PC-3 (cell line): ENCODE measurements around the gene CD48. TPM values are rescaled to one million over a fixed set of nuclear protein-coding genes. Genes with fewer than 3 reads are reported as not detected.

ENCODE experiments used
- ATAC-seq: fragments of 200-7000 bp; cut with Tn5 transposase; 2 replicates; pipeline ENCODE4 v1.9.1; 2020; ENCODE audit warnings: mild to moderate bottlenecking, moderate library complexity
- BruUV-seq: library from RNA; stranded (reverse); fragments of 400-500 nt; replicated peaks from 2 replicates; lab custom pipeline; 2021; lab: Mats Ljungman, UMichigan
- CTCF ChIA-PET: fragments of 300-600 bp; sonication (Branson Sonifier 250); formaldehyde crosslinking; loops from one replicate; lab custom pipeline; 2022; ENCODE audit warnings: antibody characterized with exemption; lab: Charles Lee
- POLR2A ChIA-PET: fragments of 300-600 bp; sonication (Branson Sonifier 250); formaldehyde crosslinking; loops from one replicate; lab custom pipeline; 2022; ENCODE audit warnings: antibody characterized with exemption; ENCODE audit not compliant: unreplicated experiment; lab: Charles Lee
- DNase-seq: peaks from one replicate; pipeline ENCODE4 v3.0.0-alpha.2; 2015
- H2AFZ ChIP-seq: fragments of 300-600 bp; sonication (generic); 2 replicates; pipeline ENCODE4 v1.6.0; 2016; ENCODE audit warnings: antibody characterized with exemption, low read length
- H3F3A ChIP-seq: fragments of 300-600 bp; sonication (generic); one replicate; pipeline ENCODE4 v1.6.0; 2017; ENCODE audit warnings: antibody characterized with exemption, low read length, control low read depth, mild to moderate bottlenecking; ENCODE audit not compliant: unreplicated experiment
- H3K27ac ChIP-seq: fragments of 300-600 bp; sonication (generic); 2 replicates; pipeline ENCODE4 v1.5.1; 2016; ENCODE audit warnings: mild to moderate bottlenecking, low read length
- H3K27me3 ChIP-seq: fragments of 300-600 bp; sonication (generic); 2 replicates; pipeline ENCODE4 v1.6.1; 2016; ENCODE audit warnings: low read length, mixed read lengths
- H3K36me3 ChIP-seq: fragments of 300-600 bp; sonication (generic); 2 replicates; pipeline ENCODE4 v1.6.1; 2016; ENCODE audit warnings: low read depth, mixed run types, low read length, mixed read lengths
- H3K4me1 ChIP-seq: fragments of 300-600 bp; sonication (generic); 2 replicates; pipeline ENCODE4 v1.5.1; 2016; ENCODE audit warnings: low read length; ENCODE audit not compliant: insufficient read depth
- H3K4me2 ChIP-seq: fragments of 300-600 bp; sonication (generic); 2 replicates; pipeline ENCODE4 v1.6.0; 2016; ENCODE audit warnings: low read length
- H3K4me3 ChIP-seq: fragments of 300-600 bp; sonication (generic); 2 replicates; pipeline ENCODE4 v1.5.1; 2016; ENCODE audit warnings: mild to moderate bottlenecking, low read length, mixed read lengths
- H3K79me2 ChIP-seq: fragments of 300-600 bp; sonication (generic); 2 replicates; pipeline ENCODE4 v1.6.1; 2017; ENCODE audit warnings: low read length, mixed read lengths
- H3K9ac ChIP-seq: fragments of 300-600 bp; sonication (generic); 2 replicates; pipeline ENCODE4 v1.6.0; 2016; ENCODE audit warnings: mild to moderate bottlenecking, low read length
- H3K9me2 ChIP-seq: fragments of 300-600 bp; sonication (generic); replicated peaks from 2 replicates; pipeline ENCODE4 v1.6.1; 2016; ENCODE audit warnings: mixed run types, low read length, mixed read lengths
- H3K9me3 ChIP-seq: fragments of 300-600 bp; sonication (generic); 2 replicates; pipeline ENCODE4 v1.6.1; 2016; ENCODE audit warnings: low read length, mixed read lengths
- H4K20me1 ChIP-seq: fragments of 300-600 bp; sonication (generic); 2 replicates; pipeline ENCODE4 v1.6.1; 2016; ENCODE audit warnings: low read length, mixed read lengths
- CTCF ChIP-seq: fragments of 300-600 bp; sonication (generic); conservative IDR thresholded peaks from 2 replicates; pipeline ENCODE4 v1.5.1; 2017; ENCODE audit warnings: antibody characterized with exemption, low read depth, mild to moderate bottlenecking, low read length
- EZH2 ChIP-seq: fragments of 300-600 bp; sonication (generic); IDR thresholded peaks from one replicate; pipeline ENCODE4 v1.6.1; 2017; ENCODE audit warnings: antibody characterized with exemption, mild to moderate bottlenecking, low read length; ENCODE audit not compliant: unreplicated experiment
- EZH2phosphoT487 ChIP-seq: fragments of 300-600 bp; sonication (generic); IDR thresholded peaks from 2 replicates; pipeline ENCODE4 v1.6.1; 2018; ENCODE audit warnings: mild to moderate bottlenecking, antibody characterized with exemption, low read length, borderline replicate concordance
- intact Hi-C: fragments of 100-400 bp; cut with micrococcal nuclease; formaldehyde crosslinking; loops from 2 replicates; pipeline ENCODE4 v1.9.0; 2023
- total RNA-seq: library from RNA; depleted of rRNA; stranded (reverse); fragments of >200 nt; gene quantifications from 2 replicates; pipeline ENCODE4 v1.2.3, GENCODE V29; 2014

The CD48 gene
- total RNA-seq, 1 experiment from 2014 or later, result not detected

GRCh38 chr1:160638540-160638857 is 73.1 kb downstream of the CD48 start:
- Histone ChIP-seq H4K20me1 (no peaks in the 10 kb centered on the region), H3K9ac (no peak overlapping the region), H2AFZ (no peak overlapping the region), H3F3A (no peaks in the 10 kb centered on the region), H3K27ac (no peak overlapping the region), H3K4me3 (no peak overlapping the region), H3K27me3 (peaks cover 87% of the 10 kb centered on the region), H3K4me2 (no peak overlapping the region), H3K9me3 (no peaks in the 10 kb centered on the region), H3K4me1 (no peaks in the 10 kb centered on the region), H3K9me2 (no peaks in the 10 kb centered on the region), H3K36me3 (no peaks in the 10 kb centered on the region), H3K79me2 (no peaks in the 10 kb centered on the region)
- BruUV-seq, result no TSS peak
- ChIA-PET CTCF (no interaction called here), POLR2A (no interaction called here)
- intact Hi-C loops, result no loop called here
- TF ChIP-seq EZH2phosphoT487, result no peak
- TF ChIP-seq EZH2, result no peak
- DNase-seq (no peak), ATAC-seq (no peak)

- H3K4me1 ChIP-seq, result no peaks in the 10 kb centered on the region
- intact Hi-C loops, result no loop called here
- peaks cover 87% of the 10 kb centered on the region for H3K27me3 ChIP-seq
- H3K9ac ChIP-seq, result no peak overlapping the region
- no peaks in the 10 kb centered on the region for H3K79me2 ChIP-seq
- ATAC-seq (no peak), DNase-seq (no peak)
- no peaks in the 10 kb centered on the region for H3F3A ChIP-seq
- no peak overlapping the region for H3K4me3 ChIP-seq
- H3K4me2 ChIP-seq, result no peak overlapping the region
- H3K36me3 ChIP-seq, result no peaks in the 10 kb centered on the region
- CTCF ChIA-PET, result no interaction called here
- POLR2A ChIA-PET, result no interaction called here
- no peaks in the 10 kb centered on the region for H3K9me2 ChIP-seq
- no peak overlapping the region for H2AFZ ChIP-seq
- H3K27ac ChIP-seq, result no peak overlapping the region
- no peaks in the 10 kb centered on the region for H3K9me3 ChIP-seq
- H4K20me1 ChIP-seq, result no peaks in the 10 kb centered on the region
- BruUV-seq, result no TSS peak
- no peak for TF ChIP-seq EZH2
- TF ChIP-seq EZH2phosphoT487, result no peak
- no peak for TF ChIP-seq CTCF
These were observed 73.6 kb downstream of the CD48 start for GRCh38 chr1:160637821-160638539.

GRCh38 chr1:160637065-160637464 is 74.6 kb downstream of the CD48 start:
- POLR2A ChIA-PET, result no interaction called here
- BruUV-seq, result no TSS peak
- H3K4me1 ChIP-seq, result no peaks in the 10 kb centered on the region
- ATAC-seq, result no peak
- no peak overlapping the region for H3K9ac ChIP-seq
- no peak overlapping the region for H3K4me2 ChIP-seq
- no peak for TF ChIP-seq CTCF
- TF ChIP-seq EZH2, result no peak
- no peak for TF ChIP-seq EZH2phosphoT487
- no peaks in the 10 kb centered on the region for H3F3A ChIP-seq
- H3K36me3 ChIP-seq, result no peaks in the 10 kb centered on the region
- no peak overlapping the region for H3K27ac ChIP-seq
- intact Hi-C loops, result no loop called here
- H2AFZ ChIP-seq, result no peak overlapping the region
- CTCF ChIA-PET, result no interaction called here
- H3K9me2 ChIP-seq, result no peaks in the 10 kb centered on the region
- no peaks in the 10 kb centered on the region for H3K79me2 ChIP-seq
- H3K4me3 ChIP-seq, result no peak overlapping the region
- H3K27me3 ChIP-seq, result peaks cover 85% of the 10 kb centered on the region
- no peaks in the 10 kb centered on the region for H3K9me3 ChIP-seq
- H4K20me1 ChIP-seq, result no peaks in the 10 kb centered on the region
- no peak for DNase-seq
